ENCODE data around the gene CAPN10.

DNA sequence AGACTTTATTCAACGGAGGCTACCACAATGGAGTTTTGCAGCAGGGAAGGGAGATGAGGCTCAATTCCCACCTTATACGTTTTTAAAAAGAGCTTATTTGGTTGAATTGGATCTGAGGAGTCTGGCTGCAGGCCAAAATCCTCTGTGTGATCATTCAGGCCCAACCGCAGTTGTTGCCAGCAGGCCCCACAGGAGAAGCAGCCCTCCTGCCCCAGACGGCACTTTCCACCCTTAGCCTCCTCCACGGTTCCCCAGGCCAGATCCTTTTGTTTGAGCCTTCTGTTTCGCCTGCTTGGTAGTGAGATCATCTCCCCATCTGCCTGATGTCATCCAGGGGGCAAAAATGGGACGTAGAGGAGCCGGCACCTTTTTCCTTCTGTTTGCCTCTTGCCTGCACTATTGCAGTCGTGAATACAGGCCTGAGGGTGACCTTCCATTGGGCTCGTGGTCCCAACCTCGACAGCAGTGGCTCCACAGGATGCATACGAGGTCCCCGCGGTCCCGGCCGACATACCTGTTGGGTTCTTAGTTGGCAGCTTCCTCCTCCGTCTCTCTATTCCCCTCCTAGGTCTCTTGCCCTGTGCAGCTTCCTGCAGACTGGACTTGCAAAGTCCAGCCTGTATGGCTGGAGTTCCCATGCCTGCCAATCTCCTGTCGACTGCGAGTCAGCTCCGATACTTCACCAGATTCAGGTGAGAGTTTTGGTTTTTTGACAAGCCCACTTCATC, 29.4 kb downstream of the CAPN10 start:
- no peak for TF ChIP-seq POLR2A (IDR thresholded peaks at IDR 0.05)
- TF ChIP-seq, protein P1, sequence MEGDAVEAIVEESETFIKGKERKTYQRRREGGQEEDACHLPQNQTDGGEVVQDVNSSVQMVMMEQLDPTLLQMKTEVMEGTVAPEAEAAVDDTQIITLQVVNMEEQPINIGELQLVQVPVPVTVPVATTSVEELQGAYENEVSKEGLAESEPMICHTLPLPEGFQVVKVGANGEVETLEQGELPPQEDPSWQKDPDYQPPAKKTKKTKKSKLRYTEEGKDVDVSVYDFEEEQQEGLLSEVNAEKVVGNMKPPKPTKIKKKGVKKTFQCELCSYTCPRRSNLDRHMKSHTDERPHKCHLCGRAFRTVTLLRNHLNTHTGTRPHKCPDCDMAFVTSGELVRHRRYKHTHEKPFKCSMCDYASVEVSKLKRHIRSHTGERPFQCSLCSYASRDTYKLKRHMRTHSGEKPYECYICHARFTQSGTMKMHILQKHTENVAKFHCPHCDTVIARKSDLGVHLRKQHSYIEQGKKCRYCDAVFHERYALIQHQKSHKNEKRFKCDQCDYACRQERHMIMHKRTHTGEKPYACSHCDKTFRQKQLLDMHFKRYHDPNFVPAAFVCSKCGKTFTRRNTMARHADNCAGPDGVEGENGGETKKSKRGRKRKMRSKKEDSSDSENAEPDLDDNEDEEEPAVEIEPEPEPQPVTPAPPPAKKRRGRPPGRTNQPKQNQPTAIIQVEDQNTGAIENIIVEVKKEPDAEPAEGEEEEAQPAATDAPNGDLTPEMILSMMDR (IDR thresholded peaks at IDR 0.05) = no peak
